Measurements from ENCODE around the gene ZBTB40. TPM values are rescaled to one million over a fixed set of nuclear protein-coding genes. Genes with fewer than 3 reads are reported as not detected.
A peak's percentile ranks its signal among the peaks of the same experiment; 100 is the strongest.

The ZBTB40 gene
- total and polyA plus RNA-seq, 2 of the 13 experiments (the other 11 are each of a cell fraction or from before 2014, with no cell fraction given) = 8.8 to 16.5 TPM

DNA sequence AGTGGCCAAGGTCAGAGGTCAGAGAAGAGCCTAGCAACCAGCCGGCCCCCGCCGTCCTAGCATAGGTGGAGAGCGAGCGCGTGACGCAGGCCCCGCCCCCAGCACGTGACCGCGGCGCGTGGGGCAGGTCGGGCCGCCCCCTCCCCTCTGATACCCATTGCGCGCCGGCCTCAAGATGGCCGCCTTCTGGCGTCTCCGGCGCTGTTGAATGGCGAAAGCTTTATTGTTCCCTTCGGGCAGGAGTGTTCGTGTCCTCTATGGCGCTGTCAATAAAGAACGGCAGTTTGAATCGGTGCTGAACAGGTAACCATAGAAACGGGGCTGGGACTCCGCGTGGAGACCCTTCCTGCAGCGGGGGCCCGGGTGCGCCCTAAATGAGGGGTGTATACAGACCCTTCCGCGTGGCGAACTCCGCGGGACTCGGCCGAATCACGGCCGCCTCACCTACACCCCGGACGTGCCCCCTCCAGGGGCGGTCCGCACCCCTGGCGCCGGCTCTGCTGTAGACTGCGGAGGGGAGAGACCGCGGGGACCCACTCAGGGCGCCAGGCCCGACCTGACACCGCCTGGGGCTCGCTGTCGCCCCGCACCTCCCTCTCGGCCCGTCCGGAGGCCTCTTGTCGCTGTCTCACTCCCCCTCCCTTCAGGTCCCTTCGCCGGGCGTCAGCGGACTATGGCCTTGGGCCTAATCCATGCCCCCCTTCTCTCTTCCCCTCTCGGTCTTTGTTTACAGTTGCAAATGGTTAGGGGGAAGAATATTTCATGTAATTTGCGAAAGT lies at the start of gene ZBTB40 (continued):
- TF ChIP-seq, protein P1, sequence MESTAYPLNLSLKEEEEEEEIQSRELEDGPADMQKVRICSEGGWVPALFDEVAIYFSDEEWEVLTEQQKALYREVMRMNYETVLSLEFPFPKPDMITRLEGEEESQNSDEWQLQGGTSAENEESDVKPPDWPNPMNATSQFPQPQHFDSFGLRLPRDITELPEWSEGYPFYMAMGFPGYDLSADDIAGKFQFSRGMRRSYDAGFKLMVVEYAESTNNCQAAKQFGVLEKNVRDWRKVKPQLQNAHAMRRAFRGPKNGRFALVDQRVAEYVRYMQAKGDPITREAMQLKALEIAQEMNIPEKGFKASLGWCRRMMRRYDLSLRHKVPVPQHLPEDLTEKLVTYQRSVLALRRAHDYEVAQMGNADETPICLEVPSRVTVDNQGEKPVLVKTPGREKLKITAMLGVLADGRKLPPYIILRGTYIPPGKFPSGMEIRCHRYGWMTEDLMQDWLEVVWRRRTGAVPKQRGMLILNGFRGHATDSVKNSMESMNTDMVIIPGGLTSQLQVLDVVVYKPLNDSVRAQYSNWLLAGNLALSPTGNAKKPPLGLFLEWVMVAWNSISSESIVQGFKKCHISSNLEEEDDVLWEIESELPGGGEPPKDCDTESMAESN (CRISPR knock-in tag; conservative IDR thresholded peaks at IDR 0.05) = peak; percentile 76
- TF ChIP-seq DR1 (CRISPR knock-in tag; IDR thresholded peaks at IDR 0.05) (peak; percentile 67; the same call in 1 of the 2 replicates), NR1H2 (CRISPR knock-in tag; IDR thresholded peaks at IDR 0.05; ENCODE audit: borderline replicate concordance, low read depth) (no peak), ZSCAN25 (CRISPR knock-in tag; IDR thresholded peaks at IDR 0.05) (no peak), KAT7 (CRISPR knock-in tag; IDR thresholded peaks at IDR 0.05; ENCODE audit: borderline replicate concordance) (no peak), HOXA7 (CRISPR knock-in tag; IDR thresholded peaks at IDR 0.05) (no peak), ELF4 (CRISPR knock-in tag; IDR thresholded peaks at IDR 0.05; ENCODE audit: borderline replicate concordance) (no peak), ESRRA (CRISPR knock-in tag; IDR thresholded peaks at IDR 0.05; ENCODE audit: low read depth) (peak; percentile 79), JUND (CRISPR knock-in tag; IDR thresholded peaks at IDR 0.05) (no peak), TOE1 (CRISPR knock-in tag; IDR thresholded peaks at IDR 0.05) (0 out of 2 replicates have a peak, but pooled peaks have one; percentile 58), EZH2 (conservative IDR thresholded peaks at IDR 0.05; ENCODE audit: low read depth, low read length) (no peak), IRF2 (CRISPR knock-in tag; IDR thresholded peaks at IDR 0.05) (peak; percentile 97), ZNF747 (CRISPR knock-in tag; IDR thresholded peaks at IDR 0.05; ENCODE audit: borderline replicate concordance) (no peak), NFYC (CRISPR knock-in tag; IDR thresholded peaks at IDR 0.05) (peak; percentile 83), ZNF3 (CRISPR knock-in tag; IDR thresholded peaks at IDR 0.05) (no peak), NFKBIZ (CRISPR knock-in tag; IDR thresholded peaks at IDR 0.05) (0 out of 2 replicates have a peak, but pooled peaks have one; percentile 54), SRY (CRISPR knock-in tag; IDR thresholded peaks at IDR 0.05) (no peak)
- TF ChIP-seq, protein P2, sequence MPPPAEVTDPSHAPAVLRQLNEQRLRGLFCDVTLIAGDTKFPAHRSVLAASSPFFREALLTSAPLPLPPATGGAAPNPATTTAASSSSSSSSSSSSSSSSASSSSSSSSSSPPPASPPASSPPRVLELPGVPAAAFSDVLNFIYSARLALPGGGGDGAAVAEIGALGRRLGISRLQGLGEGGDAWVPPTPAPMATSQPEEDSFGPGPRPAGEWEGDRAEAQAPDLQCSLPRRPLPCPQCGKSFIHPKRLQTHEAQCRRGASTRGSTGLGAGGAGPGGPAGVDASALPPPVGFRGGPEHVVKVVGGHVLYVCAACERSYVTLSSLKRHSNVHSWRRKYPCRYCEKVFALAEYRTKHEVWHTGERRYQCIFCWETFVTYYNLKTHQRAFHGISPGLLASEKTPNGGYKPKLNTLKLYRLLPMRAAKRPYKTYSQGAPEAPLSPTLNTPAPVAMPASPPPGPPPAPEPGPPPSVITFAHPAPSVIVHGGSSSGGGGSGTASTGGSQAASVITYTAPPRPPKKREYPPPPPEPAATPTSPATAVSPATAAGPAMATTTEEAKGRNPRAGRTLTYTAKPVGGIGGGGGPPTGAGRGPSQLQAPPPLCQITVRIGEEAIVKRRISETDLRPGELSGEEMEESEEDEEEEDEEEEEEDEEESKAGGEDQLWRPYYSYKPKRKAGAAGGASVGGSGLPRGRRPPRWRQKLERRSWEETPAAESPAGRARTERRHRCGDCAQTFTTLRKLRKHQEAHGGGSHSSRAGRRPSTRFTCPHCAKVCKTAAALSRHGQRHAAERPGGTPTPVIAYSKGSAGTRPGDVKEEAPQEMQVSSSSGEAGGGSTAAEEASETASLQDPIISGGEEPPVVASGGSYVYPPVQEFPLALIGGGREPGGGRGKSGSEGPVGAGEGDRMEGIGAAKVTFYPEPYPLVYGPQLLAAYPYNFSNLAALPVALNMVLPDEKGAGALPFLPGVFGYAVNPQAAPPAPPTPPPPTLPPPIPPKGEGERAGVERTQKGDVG (CRISPR knock-in tag; IDR thresholded peaks at IDR 0.05; ENCODE audit: borderline replicate concordance) = no peak
- TF ChIP-seq, protein P3, sequence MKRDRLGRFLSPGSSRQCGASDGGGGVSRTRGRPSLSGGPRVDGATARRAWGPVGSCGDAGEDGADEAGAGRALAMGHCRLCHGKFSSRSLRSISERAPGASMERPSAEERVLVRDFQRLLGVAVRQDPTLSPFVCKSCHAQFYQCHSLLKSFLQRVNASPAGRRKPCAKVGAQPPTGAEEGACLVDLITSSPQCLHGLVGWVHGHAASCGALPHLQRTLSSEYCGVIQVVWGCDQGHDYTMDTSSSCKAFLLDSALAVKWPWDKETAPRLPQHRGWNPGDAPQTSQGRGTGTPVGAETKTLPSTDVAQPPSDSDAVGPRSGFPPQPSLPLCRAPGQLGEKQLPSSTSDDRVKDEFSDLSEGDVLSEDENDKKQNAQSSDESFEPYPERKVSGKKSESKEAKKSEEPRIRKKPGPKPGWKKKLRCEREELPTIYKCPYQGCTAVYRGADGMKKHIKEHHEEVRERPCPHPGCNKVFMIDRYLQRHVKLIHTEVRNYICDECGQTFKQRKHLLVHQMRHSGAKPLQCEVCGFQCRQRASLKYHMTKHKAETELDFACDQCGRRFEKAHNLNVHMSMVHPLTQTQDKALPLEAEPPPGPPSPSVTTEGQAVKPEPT (CRISPR knock-in tag; IDR thresholded peaks at IDR 0.05; ENCODE audit: low read depth) = peak; percentile 57; the same call in 1 of the 2 replicates
- TF ChIP-seq, protein P4, sequence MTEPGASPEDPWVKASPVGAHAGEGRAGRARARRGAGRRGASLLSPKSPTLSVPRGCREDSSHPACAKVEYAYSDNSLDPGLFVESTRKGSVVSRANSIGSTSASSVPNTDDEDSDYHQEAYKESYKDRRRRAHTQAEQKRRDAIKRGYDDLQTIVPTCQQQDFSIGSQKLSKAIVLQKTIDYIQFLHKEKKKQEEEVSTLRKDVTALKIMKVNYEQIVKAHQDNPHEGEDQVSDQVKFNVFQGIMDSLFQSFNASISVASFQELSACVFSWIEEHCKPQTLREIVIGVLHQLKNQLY (CRISPR knock-in tag; IDR thresholded peaks at IDR 0.05) = peak; percentile 87
- TF ChIP-seq, protein P5, sequence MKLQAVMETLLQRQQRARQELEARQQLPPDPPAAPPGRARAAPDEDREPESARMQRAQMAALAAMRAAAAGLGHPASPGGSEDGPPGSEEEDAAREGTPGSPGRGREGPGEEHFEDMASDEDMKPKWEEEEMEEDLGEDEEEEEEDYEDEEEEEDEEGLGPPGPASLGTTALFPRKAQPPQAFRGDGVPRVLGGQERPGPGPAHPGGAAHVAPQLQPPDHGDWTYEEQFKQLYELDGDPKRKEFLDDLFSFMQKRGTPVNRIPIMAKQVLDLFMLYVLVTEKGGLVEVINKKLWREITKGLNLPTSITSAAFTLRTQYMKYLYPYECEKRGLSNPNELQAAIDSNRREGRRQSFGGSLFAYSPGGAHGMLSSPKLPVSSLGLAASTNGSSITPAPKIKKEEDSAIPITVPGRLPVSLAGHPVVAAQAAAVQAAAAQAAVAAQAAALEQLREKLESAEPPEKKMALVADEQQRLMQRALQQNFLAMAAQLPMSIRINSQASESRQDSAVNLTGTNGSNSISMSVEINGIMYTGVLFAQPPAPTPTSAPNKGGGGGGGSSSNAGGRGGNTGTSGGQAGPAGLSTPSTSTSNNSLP (IDR thresholded peaks at IDR 0.05; ENCODE audit: low read depth, low read length) = no peak

Measured in HepG2 (cell line).